ENCODE data around the gene GAREM1. TPM values are rescaled to one million over a fixed set of nuclear protein-coding genes. Genes with fewer than 3 reads are reported as not detected.

GAREM1 gene
- 0.65 and 0.86 TPM in 2 replicates for total RNA-seq

GRCh38 chr18:32470714-32471633 lies at the start of gene GAREM1:
TSS of gene GAREM1 (minus strand) at chr18:32470882. CDS start at chr18:32470428, 454 bp downstream.

Small RNAs within 50 kb of the gene (small RNA-seq; reads per million reads assigned to genes)
- gene RF00019: not detected
